Nephron progenitor cell (in vitro differentiated cells): Measurements from ENCODE around the gene MAPRE2.
A peak's percentile ranks its signal among the peaks of the same experiment; 100 is the strongest.

Experiments
- DNase-seq: peaks from one replicate; pipeline ENCODE4 v3.0.0; 2021
- H3K27ac Mint-ChIP-seq: 2 replicates; pipeline ENCODE4 v1.8.0; 2021; ENCODE audit warnings: mild to moderate bottlenecking, moderate library complexity, mixed read lengths
- H3K27me3 Mint-ChIP-seq: 2 replicates; pipeline ENCODE4 v1.8.0; 2021; ENCODE audit warnings: mild to moderate bottlenecking, low read depth, mixed read lengths; ENCODE audit not compliant: poor library complexity
- H3K36me3 Mint-ChIP-seq: 2 replicates; pipeline ENCODE4 v1.8.0; 2021; ENCODE audit warnings: low read depth, mixed read lengths
- H3K4me1 Mint-ChIP-seq: 2 replicates; pipeline ENCODE4 v1.8.0; 2021; ENCODE audit warnings: mixed read lengths
- H3K4me3 Mint-ChIP-seq: 2 replicates; pipeline ENCODE4 v1.8.0; 2021; ENCODE audit warnings: mild to moderate bottlenecking, moderate library complexity, mixed read lengths
- H3K9me3 Mint-ChIP-seq: 2 replicates; pipeline ENCODE4 v1.8.0; 2021; ENCODE audit warnings: mild to moderate bottlenecking, moderate library complexity, mixed read lengths
- TF ChIP-seq, protein P1 (sequence below): fragments of 200-600 bp; sonication (generic); IDR thresholded peaks from 2 replicates; pipeline ENCODE4 v1.5.0; 2021; ENCODE audit warnings: antibody characterized with exemption

The MAPRE2 gene

DNA sequence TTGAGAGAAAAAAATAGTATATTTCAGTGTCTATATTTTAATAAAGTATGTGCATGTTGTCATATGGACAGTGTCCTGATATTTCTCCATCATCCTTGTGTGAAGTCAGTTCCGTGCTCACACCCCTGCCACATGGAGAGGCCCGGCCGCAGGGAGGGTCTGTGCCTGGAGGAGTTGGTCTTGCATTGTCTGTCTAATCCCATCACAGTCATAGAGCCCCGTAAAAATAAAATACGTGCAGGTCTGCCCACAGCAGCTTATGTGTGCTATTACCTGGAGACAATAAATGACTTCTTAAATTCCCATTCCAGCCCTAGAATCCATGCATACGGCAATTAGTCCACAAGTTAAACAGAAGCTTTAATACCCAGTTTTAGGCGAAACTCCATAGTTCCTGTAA, 20.1 kb downstream of the MAPRE2 start:
- H3K9me3 Mint-ChIP-seq, result no peaks in the 10 kb centered on the region
- TF ChIP-seq, protein P1, sequence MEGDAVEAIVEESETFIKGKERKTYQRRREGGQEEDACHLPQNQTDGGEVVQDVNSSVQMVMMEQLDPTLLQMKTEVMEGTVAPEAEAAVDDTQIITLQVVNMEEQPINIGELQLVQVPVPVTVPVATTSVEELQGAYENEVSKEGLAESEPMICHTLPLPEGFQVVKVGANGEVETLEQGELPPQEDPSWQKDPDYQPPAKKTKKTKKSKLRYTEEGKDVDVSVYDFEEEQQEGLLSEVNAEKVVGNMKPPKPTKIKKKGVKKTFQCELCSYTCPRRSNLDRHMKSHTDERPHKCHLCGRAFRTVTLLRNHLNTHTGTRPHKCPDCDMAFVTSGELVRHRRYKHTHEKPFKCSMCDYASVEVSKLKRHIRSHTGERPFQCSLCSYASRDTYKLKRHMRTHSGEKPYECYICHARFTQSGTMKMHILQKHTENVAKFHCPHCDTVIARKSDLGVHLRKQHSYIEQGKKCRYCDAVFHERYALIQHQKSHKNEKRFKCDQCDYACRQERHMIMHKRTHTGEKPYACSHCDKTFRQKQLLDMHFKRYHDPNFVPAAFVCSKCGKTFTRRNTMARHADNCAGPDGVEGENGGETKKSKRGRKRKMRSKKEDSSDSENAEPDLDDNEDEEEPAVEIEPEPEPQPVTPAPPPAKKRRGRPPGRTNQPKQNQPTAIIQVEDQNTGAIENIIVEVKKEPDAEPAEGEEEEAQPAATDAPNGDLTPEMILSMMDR, result no peak
- no peak overlapping the region for H3K4me3 Mint-ChIP-seq
- peak overlapping the region; percentile 44 for H3K27ac Mint-ChIP-seq
- no peaks in the 10 kb centered on the region for H3K36me3 Mint-ChIP-seq
- H3K4me1 Mint-ChIP-seq, result peaks cover 56% of the 10 kb centered on the region
- no peak for DNase-seq
- no peaks in the 10 kb centered on the region for H3K27me3 Mint-ChIP-seq

DNA sequence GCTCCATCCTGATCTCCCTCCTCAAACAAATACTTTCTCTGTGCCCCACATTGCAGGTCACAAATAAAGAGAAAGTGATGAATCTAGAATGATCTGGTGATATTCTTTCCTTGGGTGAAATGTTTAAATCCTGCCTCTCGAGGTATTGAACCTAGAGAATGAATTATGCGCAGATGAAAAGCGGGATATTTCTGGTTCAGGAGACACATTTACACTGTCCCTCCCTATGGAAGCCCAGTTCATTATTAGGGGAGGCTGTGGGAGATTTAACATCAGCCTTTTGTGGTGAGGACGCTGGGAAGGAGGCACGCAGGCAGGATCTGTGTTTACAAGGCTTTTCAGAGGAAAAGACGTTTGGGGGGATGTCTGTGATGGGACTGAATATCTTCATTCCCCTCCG, 20.6 kb downstream of the MAPRE2 start:
- peak overlapping the region; percentile 44 for H3K27ac Mint-ChIP-seq
- H3K9me3 Mint-ChIP-seq, result no peaks in the 10 kb centered on the region
- H3K27me3 Mint-ChIP-seq, result no peaks in the 10 kb centered on the region
- H3K4me3 Mint-ChIP-seq, result no peak overlapping the region
- no peaks in the 10 kb centered on the region for H3K36me3 Mint-ChIP-seq
- TF ChIP-seq, protein P1, result no peak
- no peak for DNase-seq
- peaks cover 52% of the 10 kb centered on the region for H3K4me1 Mint-ChIP-seq

DNA sequence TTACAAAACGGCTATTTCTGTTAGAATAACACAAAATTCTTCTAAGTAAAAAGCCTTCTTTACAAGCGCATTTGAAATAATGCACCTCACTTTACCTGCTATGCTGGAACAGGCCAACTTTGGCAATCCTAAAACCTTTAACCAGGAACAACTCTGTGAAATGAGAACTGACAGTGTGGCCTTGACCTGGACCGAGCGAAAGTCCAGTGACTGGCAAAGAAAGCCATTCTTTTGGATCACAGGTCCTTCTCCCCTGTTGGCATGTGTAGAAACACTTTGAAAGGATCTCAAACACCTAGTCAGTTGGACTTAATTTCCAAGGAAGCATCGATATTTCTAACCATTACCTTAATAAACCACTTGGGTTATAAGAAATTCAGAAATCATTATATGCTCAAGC, 21.2 kb downstream of the MAPRE2 start:
- Mint-ChIP-seq H3K4me3 (no peak overlapping the region), H3K27ac (no peak overlapping the region), H3K4me1 (peaks cover 46% of the 10 kb centered on the region), H3K36me3 (no peaks in the 10 kb centered on the region), H3K9me3 (no peaks in the 10 kb centered on the region), H3K27me3 (no peaks in the 10 kb centered on the region)
- TF ChIP-seq, protein P1, result no peak
- no peak for DNase-seq

DNA sequence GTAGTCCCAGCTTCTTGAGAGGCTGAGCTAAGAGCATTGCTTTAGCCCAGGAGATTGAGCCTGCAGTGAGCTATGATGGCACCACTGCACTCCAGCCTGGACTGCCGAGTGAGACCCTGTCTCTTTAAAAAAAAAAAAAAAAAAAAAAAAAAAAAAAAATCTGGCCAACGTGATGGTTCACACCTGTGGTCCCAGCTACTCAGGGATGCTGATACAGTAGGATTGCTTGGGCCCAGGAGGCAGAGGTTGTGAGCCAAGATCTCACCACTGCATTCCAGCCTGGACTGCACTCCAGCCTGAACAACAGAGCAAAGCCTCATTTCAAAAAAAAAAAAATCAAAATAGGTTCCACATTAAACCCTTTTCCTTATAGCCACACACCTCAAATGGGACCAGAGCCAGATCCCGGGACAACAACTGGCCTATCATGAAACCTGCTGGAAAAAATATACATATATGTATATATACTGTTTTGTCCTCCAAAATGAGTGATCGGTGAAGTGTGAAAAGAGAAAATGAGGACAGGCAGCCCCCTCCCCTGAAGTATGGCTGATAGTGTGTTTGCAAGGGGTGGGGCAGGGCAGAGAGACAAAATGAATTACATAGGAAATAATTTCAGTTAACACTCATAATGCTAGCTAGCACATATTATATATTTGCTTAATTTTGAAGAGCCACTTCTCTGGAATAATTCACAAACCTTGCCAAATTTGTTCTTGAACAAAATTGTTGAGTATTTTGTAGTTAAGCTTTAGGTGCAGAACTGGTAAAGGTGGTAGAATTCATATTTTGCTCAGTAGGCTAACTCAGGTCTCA, 22.9 kb downstream of the MAPRE2 start:
- H3K4me1 Mint-ChIP-seq, result peaks cover 39% of the 10 kb centered on the region
- no peak for DNase-seq
- H3K27ac Mint-ChIP-seq, result no peak overlapping the region
- TF ChIP-seq, protein P1, result no peak
- no peaks in the 10 kb centered on the region for H3K36me3 Mint-ChIP-seq
- no peaks in the 10 kb centered on the region for H3K9me3 Mint-ChIP-seq
- no peaks in the 10 kb centered on the region for H3K27me3 Mint-ChIP-seq
- H3K4me3 Mint-ChIP-seq, result no peak overlapping the region

DNA sequence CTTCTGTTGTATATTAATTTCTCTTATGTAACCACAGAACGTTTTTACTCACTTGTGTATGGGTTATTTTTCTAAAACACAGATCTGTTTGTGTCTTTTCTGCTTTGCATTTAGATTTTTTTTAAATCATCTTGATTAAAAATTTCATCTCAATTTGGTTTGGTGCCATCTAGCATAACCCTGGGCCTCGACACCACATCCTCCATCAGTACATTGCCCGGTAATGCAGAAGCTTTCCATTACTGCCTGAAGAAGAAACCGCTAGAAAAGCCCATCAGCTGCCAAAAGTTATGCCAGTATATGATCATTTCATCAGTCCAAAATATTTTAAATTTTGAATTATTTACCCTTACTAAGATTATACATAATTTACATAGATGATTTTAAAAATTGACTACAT, 26.2 kb downstream of the MAPRE2 start:
- Mint-ChIP-seq H3K36me3 (peaks cover 19% of the 10 kb centered on the region), H3K4me3 (no peak overlapping the region), H3K27ac (no peak overlapping the region), H3K9me3 (no peaks in the 10 kb centered on the region), H3K27me3 (no peaks in the 10 kb centered on the region), H3K4me1 (peaks cover 5% of the 10 kb centered on the region)
- TF ChIP-seq, protein P1, result no peak
- DNase-seq, result no peak

DNA sequence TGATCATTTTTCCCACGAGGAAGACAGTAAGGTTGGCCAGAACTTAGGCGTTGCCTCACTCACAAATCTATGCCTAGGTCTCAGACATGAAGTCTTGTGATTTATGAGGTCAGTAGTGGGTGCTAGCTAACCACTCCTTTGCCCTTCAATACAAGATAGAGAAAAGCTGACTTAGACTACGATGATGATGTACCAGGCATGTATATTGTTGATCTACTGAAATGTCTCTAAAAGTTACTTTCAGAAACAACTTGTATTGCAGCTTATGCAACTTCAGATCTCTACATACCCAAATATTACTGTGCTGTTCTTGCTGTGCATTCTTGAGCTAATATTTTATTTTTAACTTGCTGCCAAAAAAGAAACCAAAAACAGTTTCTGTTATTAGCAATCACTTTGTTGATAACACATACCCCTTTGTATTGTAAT, 30.6 kb downstream of the MAPRE2 start:
- H3K4me3 Mint-ChIP-seq, result no peak overlapping the region
- H3K4me1 Mint-ChIP-seq, result no peaks in the 10 kb centered on the region
- no peaks in the 10 kb centered on the region for H3K27me3 Mint-ChIP-seq
- H3K9me3 Mint-ChIP-seq, result no peaks in the 10 kb centered on the region
- H3K27ac Mint-ChIP-seq, result peak overlapping the region; percentile 12
- DNase-seq, result no peak
- peaks cover 19% of the 10 kb centered on the region for H3K36me3 Mint-ChIP-seq
- TF ChIP-seq, protein P1, result no peak
